ENCODE data around the gene KSR1. TPM values are rescaled to one million over a fixed set of nuclear protein-coding genes. Genes with fewer than 3 reads are reported as not detected.

The KSR1 gene
- total and polyA plus RNA-seq, 10 of the 15 experiments (the other 5 are each of a cell fraction or from before 2014, with no cell fraction given) = 0.97 to 66.6 (median 22.9) TPM

DNA sequence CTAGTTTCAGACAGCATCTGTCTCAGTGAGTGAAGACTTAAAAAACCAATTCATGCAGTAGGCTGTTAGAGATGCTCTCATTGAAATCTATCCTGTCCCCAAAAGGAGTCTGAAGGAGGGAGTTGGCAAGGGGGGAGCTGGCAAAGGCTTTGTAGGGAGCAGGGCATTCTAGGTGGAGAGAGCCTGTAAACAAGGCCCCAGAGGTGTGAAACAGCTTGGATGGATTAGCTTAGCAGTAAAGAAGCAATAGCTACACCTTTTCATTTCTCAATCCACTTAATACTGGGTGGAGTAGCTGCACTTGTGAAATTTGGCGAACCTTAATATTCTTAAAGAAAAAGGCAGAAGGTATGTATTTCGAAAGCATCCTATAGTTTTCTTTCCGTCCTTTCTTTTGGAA, 61.8 kb downstream of the KSR1 start:
- TF ChIP-seq, protein P1, sequence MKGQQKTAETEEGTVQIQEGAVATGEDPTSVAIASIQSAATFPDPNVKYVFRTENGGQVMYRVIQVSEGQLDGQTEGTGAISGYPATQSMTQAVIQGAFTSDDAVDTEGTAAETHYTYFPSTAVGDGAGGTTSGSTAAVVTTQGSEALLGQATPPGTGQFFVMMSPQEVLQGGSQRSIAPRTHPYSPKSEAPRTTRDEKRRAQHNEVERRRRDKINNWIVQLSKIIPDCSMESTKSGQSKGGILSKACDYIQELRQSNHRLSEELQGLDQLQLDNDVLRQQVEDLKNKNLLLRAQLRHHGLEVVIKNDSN (IDR thresholded peaks at IDR 0.05; ENCODE audit: borderline replicate concordance, extremely low read length, insufficient read depth, low read depth, low read length) = no peak
- no peak for TF ChIP-seq CEBPB (IDR thresholded peaks at IDR 0.05; ENCODE audit: borderline replicate concordance in 1 of 2, low read depth in 2 of 2, low read length in 2 of 2)
- no peak for TF ChIP-seq ATF7 (IDR thresholded peaks at IDR 0.05; ENCODE audit: low read depth)
- TF ChIP-seq SMARCA5 (IDR thresholded peaks at IDR 0.05) = no peak
- TF ChIP-seq, protein P2, sequence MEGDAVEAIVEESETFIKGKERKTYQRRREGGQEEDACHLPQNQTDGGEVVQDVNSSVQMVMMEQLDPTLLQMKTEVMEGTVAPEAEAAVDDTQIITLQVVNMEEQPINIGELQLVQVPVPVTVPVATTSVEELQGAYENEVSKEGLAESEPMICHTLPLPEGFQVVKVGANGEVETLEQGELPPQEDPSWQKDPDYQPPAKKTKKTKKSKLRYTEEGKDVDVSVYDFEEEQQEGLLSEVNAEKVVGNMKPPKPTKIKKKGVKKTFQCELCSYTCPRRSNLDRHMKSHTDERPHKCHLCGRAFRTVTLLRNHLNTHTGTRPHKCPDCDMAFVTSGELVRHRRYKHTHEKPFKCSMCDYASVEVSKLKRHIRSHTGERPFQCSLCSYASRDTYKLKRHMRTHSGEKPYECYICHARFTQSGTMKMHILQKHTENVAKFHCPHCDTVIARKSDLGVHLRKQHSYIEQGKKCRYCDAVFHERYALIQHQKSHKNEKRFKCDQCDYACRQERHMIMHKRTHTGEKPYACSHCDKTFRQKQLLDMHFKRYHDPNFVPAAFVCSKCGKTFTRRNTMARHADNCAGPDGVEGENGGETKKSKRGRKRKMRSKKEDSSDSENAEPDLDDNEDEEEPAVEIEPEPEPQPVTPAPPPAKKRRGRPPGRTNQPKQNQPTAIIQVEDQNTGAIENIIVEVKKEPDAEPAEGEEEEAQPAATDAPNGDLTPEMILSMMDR (IDR thresholded peaks at IDR 0.05 in 2 of 3, conservative IDR thresholded peaks at IDR 0.05 in 1 of 3; ENCODE audit: control insufficient read depth in 2 of 3, extremely low read depth in 1 of 3, insufficient read depth in 1 of 3, low read depth in 3 of 3, low read length in 3 of 3) = no peak
- TF ChIP-seq RAD21 (IDR thresholded peaks at IDR 0.05; ENCODE audit: insufficient read depth, low read depth, low read length) = no peak
- TF ChIP-seq, protein P3, sequence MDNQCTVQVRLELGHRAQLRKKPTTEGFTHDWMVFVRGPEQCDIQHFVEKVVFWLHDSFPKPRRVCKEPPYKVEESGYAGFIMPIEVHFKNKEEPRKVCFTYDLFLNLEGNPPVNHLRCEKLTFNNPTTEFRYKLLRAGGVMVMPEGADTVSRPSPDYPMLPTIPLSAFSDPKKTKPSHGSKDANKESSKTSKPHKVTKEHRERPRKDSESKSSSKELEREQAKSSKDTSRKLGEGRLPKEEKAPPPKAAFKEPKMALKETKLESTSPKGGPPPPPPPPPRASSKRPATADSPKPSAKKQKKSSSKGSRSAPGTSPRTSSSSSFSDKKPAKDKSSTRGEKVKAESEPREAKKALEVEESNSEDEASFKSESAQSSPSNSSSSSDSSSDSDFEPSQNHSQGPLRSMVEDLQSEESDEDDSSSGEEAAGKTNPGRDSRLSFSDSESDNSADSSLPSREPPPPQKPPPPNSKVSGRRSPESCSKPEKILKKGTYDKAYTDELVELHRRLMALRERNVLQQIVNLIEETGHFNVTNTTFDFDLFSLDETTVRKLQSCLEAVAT (IDR thresholded peaks at IDR 0.05) = no peak
- TF ChIP-seq STAT1 (conservative IDR thresholded peaks at IDR 0.05) = no peak
- no peak for TF ChIP-seq CHD1 (IDR thresholded peaks at IDR 0.05; ENCODE audit: low read depth, low read length)
- no peak for TF ChIP-seq SIN3A (IDR thresholded peaks at IDR 0.05; ENCODE audit: low read depth, low read length)
- TF ChIP-seq, protein P4, sequence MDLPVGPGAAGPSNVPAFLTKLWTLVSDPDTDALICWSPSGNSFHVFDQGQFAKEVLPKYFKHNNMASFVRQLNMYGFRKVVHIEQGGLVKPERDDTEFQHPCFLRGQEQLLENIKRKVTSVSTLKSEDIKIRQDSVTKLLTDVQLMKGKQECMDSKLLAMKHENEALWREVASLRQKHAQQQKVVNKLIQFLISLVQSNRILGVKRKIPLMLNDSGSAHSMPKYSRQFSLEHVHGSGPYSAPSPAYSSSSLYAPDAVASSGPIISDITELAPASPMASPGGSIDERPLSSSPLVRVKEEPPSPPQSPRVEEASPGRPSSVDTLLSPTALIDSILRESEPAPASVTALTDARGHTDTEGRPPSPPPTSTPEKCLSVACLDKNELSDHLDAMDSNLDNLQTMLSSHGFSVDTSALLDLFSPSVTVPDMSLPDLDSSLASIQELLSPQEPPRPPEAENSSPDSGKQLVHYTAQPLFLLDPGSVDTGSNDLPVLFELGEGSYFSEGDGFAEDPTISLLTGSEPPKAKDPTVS (IDR thresholded peaks at IDR 0.05; ENCODE audit: low read depth, low read length) = no peak
- TF ChIP-seq EED (IDR thresholded peaks at IDR 0.05; ENCODE audit: low read depth) = no peak
- no peak for TF ChIP-seq IKZF2 (IDR thresholded peaks at IDR 0.05)
- TF ChIP-seq, protein P5, sequence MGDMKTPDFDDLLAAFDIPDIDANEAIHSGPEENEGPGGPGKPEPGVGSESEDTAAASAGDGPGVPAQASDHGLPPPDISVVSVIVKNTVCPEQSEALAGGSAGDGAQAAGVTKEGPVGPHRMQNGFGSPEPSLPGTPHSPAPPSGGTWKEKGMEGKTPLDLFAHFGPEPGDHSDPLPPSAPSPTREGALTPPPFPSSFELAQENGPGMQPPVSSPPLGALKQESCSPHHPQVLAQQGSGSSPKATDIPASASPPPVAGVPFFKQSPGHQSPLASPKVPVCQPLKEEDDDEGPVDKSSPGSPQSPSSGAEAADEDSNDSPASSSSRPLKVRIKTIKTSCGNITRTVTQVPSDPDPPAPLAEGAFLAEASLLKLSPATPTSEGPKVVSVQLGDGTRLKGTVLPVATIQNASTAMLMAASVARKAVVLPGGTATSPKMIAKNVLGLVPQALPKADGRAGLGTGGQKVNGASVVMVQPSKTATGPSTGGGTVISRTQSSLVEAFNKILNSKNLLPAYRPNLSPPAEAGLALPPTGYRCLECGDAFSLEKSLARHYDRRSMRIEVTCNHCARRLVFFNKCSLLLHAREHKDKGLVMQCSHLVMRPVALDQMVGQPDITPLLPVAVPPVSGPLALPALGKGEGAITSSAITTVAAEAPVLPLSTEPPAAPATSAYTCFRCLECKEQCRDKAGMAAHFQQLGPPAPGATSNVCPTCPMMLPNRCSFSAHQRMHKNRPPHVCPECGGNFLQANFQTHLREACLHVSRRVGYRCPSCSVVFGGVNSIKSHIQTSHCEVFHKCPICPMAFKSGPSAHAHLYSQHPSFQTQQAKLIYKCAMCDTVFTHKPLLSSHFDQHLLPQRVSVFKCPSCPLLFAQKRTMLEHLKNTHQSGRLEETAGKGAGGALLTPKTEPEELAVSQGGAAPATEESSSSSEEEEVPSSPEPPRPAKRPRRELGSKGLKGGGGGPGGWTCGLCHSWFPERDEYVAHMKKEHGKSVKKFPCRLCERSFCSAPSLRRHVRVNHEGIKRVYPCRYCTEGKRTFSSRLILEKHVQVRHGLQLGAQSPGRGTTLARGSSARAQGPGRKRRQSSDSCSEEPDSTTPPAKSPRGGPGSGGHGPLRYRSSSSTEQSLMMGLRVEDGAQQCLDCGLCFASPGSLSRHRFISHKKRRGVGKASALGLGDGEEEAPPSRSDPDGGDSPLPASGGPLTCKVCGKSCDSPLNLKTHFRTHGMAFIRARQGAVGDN (IDR thresholded peaks at IDR 0.05) = no peak
- H3K4me3 ChIP-seq = no peak overlapping the region
- H3K9me3 ChIP-seq (replicated peaks; ENCODE audit: control insufficient read depth, insufficient read depth, low read length) = no peaks in the 10 kb centered on the region
- ATAC-seq (no peak), FAIRE-seq (no peak), DNase-seq (ENCODE audit: low read depth, low spot score) (no peak)
- ChIA-PET CTCF (interaction anchor here (0.8 to 2.1 kb wide), 5 partner anchors 8 to 81 kb away, joined by 3 to 5 read pairs (median 4); no protein-coding TSS in a partner anchor), SMC1A (ENCODE audit: uncharacterized antibody, unreplicated experiment) (interaction anchor here (0.8 to 6.3 kb wide), 15 partner anchors 9 to 63 kb away, joined by 3 to 77 read pairs (median 4); no protein-coding TSS in a partner anchor), RAD21 (ENCODE audit: unreplicated experiment) (interaction anchor here (0.7 to 5.1 kb wide), 13 partner anchors 11 to 80 kb away, joined by 3 to 62 read pairs (median 5); partner anchors contain the start of gene KSR1), POLR2A (interaction anchor here (0.7 to 5.2 kb wide), 4 partner anchors 11 to 82 kb away, joined by 3 to 31 read pairs (median 4); no protein-coding TSS in a partner anchor)
- H3K27me3 ChIP-seq (replicated peaks in 1 of 2; ENCODE audit: control insufficient read depth in 2 of 2, insufficient read depth in 2 of 2, low read length in 1 of 2) = no peaks in the 10 kb centered on the region
- BruUV-seq (replicated peaks) = no TSS peak
- no peak overlapping the region for H2AFZ ChIP-seq (ENCODE audit: control insufficient read depth, low read depth, low read length)
- peaks cover 66% of the 10 kb centered on the region for H3K79me2 ChIP-seq (ENCODE audit: control insufficient read depth, insufficient read depth, low read length)
- H3K4me1 ChIP-seq (ENCODE audit: control insufficient read depth, insufficient read depth, low read length) = peaks cover 36% of the 10 kb centered on the region
- no peaks in the 10 kb centered on the region for H4K20me1 ChIP-seq (ENCODE audit: control insufficient read depth, insufficient read depth)
- H3K9ac ChIP-seq (ENCODE audit: control insufficient read depth, insufficient read depth, low read length) = no peak overlapping the region
- intact Hi-C loops (cut with micrococcal nuclease; ENCODE audit: unreplicated experiment) (loop anchor here (2.0 kb wide), 1 partner anchor 45 kb away; no protein-coding TSS in a partner anchor), in situ Hi-C loops (cut with MboI) (no loop called here)
- H3K36me3 ChIP-seq (ENCODE audit: control insufficient read depth in 2 of 2, insufficient read depth in 2 of 2, low read length in 1 of 2) = peaks cover 0 to 1% of the 10 kb centered on the region in 2 experiments; a peak in 1 of 4 replicates
- H3K4me2 ChIP-seq (ENCODE audit: control insufficient read depth, insufficient read depth) = no peak overlapping the region; the same call in 1 of the 2 replicates
- 100% methylated on average over 3 of the region's 3 CpGs for WGBS (ENCODE audit: insufficient coverage, insufficient replicate concordance, low lambda C conversion rate, missing lambda C conversion rate)
- H3K27ac ChIP-seq (ENCODE audit: control insufficient read depth, insufficient read depth) = no peak overlapping the region

Measured in GM12878 (cell line).